ENCODE data around the gene SPDYE1.
"Not testable (repeated sequence)": the region's sequence is repeated elsewhere in the genome, so short reads cannot be mapped to it uniquely, and the experiment has no call there.

The SPDYE1 gene

GRCh38 chr7:43997532-43997931 lies at the start of gene SPDYE1:
SPDYE1 (plus strand) TSS chr7:43997897; CDS start chr7:43999950, 2,053 bp downstream.
- DNase-seq, result not testable (repeated sequence)

- DNase-seq, result no peak
These were observed 45.7 kb upstream of the SPDYE1 start for GRCh38 chr7:43952028-43952427.

- DNase-seq, result no peak
These were observed 44.6 kb upstream of the SPDYE1 start for GRCh38 chr7:43953071-43953470.

GRCh38 chr7:43954524-43955228 lies 43.0 kb upstream of the SPDYE1 start:
- DNase-seq, result no peak

GRCh38 chr7:43956027-43956426 lies 41.7 kb upstream of the SPDYE1 start:
- DNase-seq, result no peak

GRCh38 chr7:43960933-43961332 lies 36.8 kb upstream of the SPDYE1 start:
- DNase-seq, result no peak

- DNase-seq, result not testable (repeated sequence)
These were observed 31.3 kb upstream of the SPDYE1 start for GRCh38 chr7:43966392-43966791.

GRCh38 chr7:43968172-43969040 lies 29.3 kb upstream of the SPDYE1 start:
- DNase-seq, result not testable (repeated sequence)

GRCh38 chr7:43969586-43969985 lies 28.1 kb upstream of the SPDYE1 start:
- not testable (repeated sequence) for DNase-seq

- not testable (repeated sequence) for DNase-seq
These were observed 27.0 kb upstream of the SPDYE1 start for GRCh38 chr7:43970698-43971097.

- not testable (repeated sequence) for DNase-seq
These were observed 23.6 kb upstream of the SPDYE1 start for GRCh38 chr7:43974033-43974573.

GRCh38 chr7:43974725-43975482 lies 22.8 kb upstream of the SPDYE1 start:
- not testable (repeated sequence) for DNase-seq

GRCh38 chr7:43977525-43977924 lies 20.2 kb upstream of the SPDYE1 start:
- DNase-seq, result no peak

- DNase-seq, result not testable (repeated sequence)
These were observed 19.6 kb upstream of the SPDYE1 start for GRCh38 chr7:43978102-43978501.

- DNase-seq, result not testable (repeated sequence)
These were observed 14.8 kb upstream of the SPDYE1 start for GRCh38 chr7:43982848-43983247.

GRCh38 chr7:43983736-43984135 lies 14.0 kb upstream of the SPDYE1 start:
- DNase-seq, result not testable (repeated sequence)

- DNase-seq, result peak; percentile 90
These were observed 11.5 kb upstream of the SPDYE1 start for GRCh38 chr7:43985904-43986864.

- not testable (repeated sequence) for DNase-seq
These were observed 10.2 kb upstream of the SPDYE1 start for GRCh38 chr7:43987476-43987875.

- not testable (repeated sequence) for DNase-seq
These were observed 7.6 kb upstream of the SPDYE1 start for GRCh38 chr7:43990011-43990585.

GRCh38 chr7:43990829-43991228 lies 6.9 kb upstream of the SPDYE1 start:
- not testable (repeated sequence) for DNase-seq

GRCh38 chr7:43992896-43993295 lies 4.8 kb upstream of the SPDYE1 start:
- not testable (repeated sequence) for DNase-seq
